PC-3 (cell line): Measurements from ENCODE around the gene GJB5. TPM values are rescaled to one million over a fixed set of nuclear protein-coding genes. Genes with fewer than 3 reads are reported as not detected.

Experiments
- ATAC-seq: fragments of 200-7000 bp; cut with Tn5 transposase; 2 replicates; pipeline ENCODE4 v1.9.1; 2020; ENCODE audit warnings: mild to moderate bottlenecking, moderate library complexity
- BruUV-seq: library from RNA; stranded (reverse); fragments of 400-500 nt; replicated peaks from 2 replicates; lab custom pipeline; 2021; lab: Mats Ljungman, UMichigan
- CTCF ChIA-PET: fragments of 300-600 bp; sonication (Branson Sonifier 250); formaldehyde crosslinking; loops from one replicate; lab custom pipeline; 2022; ENCODE audit warnings: antibody characterized with exemption; lab: Charles Lee
- POLR2A ChIA-PET: fragments of 300-600 bp; sonication (Branson Sonifier 250); formaldehyde crosslinking; loops from one replicate; lab custom pipeline; 2022; ENCODE audit warnings: antibody characterized with exemption; ENCODE audit not compliant: unreplicated experiment; lab: Charles Lee
- DNase-seq: peaks from one replicate; pipeline ENCODE4 v3.0.0-alpha.2; 2015
- H2AFZ ChIP-seq: fragments of 300-600 bp; sonication (generic); 2 replicates; pipeline ENCODE4 v1.6.0; 2016; ENCODE audit warnings: antibody characterized with exemption, low read length
- H3F3A ChIP-seq: fragments of 300-600 bp; sonication (generic); one replicate; pipeline ENCODE4 v1.6.0; 2017; ENCODE audit warnings: antibody characterized with exemption, low read length, control low read depth, mild to moderate bottlenecking; ENCODE audit not compliant: unreplicated experiment
- H3K27ac ChIP-seq: fragments of 300-600 bp; sonication (generic); 2 replicates; pipeline ENCODE4 v1.5.1; 2016; ENCODE audit warnings: mild to moderate bottlenecking, low read length
- H3K27me3 ChIP-seq: fragments of 300-600 bp; sonication (generic); 2 replicates; pipeline ENCODE4 v1.6.1; 2016; ENCODE audit warnings: low read length, mixed read lengths
- H3K36me3 ChIP-seq: fragments of 300-600 bp; sonication (generic); 2 replicates; pipeline ENCODE4 v1.6.1; 2016; ENCODE audit warnings: low read depth, mixed run types, low read length, mixed read lengths
- H3K4me1 ChIP-seq: fragments of 300-600 bp; sonication (generic); 2 replicates; pipeline ENCODE4 v1.5.1; 2016; ENCODE audit warnings: low read length; ENCODE audit not compliant: insufficient read depth
- H3K4me2 ChIP-seq: fragments of 300-600 bp; sonication (generic); 2 replicates; pipeline ENCODE4 v1.6.0; 2016; ENCODE audit warnings: low read length
- H3K4me3 ChIP-seq: fragments of 300-600 bp; sonication (generic); 2 replicates; pipeline ENCODE4 v1.5.1; 2016; ENCODE audit warnings: mild to moderate bottlenecking, low read length, mixed read lengths
- H3K79me2 ChIP-seq: fragments of 300-600 bp; sonication (generic); 2 replicates; pipeline ENCODE4 v1.6.1; 2017; ENCODE audit warnings: low read length, mixed read lengths
- H3K9ac ChIP-seq: fragments of 300-600 bp; sonication (generic); 2 replicates; pipeline ENCODE4 v1.6.0; 2016; ENCODE audit warnings: mild to moderate bottlenecking, low read length
- H3K9me2 ChIP-seq: fragments of 300-600 bp; sonication (generic); replicated peaks from 2 replicates; pipeline ENCODE4 v1.6.1; 2016; ENCODE audit warnings: mixed run types, low read length, mixed read lengths
- H3K9me3 ChIP-seq: fragments of 300-600 bp; sonication (generic); 2 replicates; pipeline ENCODE4 v1.6.1; 2016; ENCODE audit warnings: low read length, mixed read lengths
- H4K20me1 ChIP-seq: fragments of 300-600 bp; sonication (generic); 2 replicates; pipeline ENCODE4 v1.6.1; 2016; ENCODE audit warnings: low read length, mixed read lengths
- CTCF ChIP-seq: fragments of 300-600 bp; sonication (generic); conservative IDR thresholded peaks from 2 replicates; pipeline ENCODE4 v1.5.1; 2017; ENCODE audit warnings: antibody characterized with exemption, low read depth, mild to moderate bottlenecking, low read length
- EZH2 ChIP-seq: fragments of 300-600 bp; sonication (generic); IDR thresholded peaks from one replicate; pipeline ENCODE4 v1.6.1; 2017; ENCODE audit warnings: antibody characterized with exemption, mild to moderate bottlenecking, low read length; ENCODE audit not compliant: unreplicated experiment
- EZH2phosphoT487 ChIP-seq: fragments of 300-600 bp; sonication (generic); IDR thresholded peaks from 2 replicates; pipeline ENCODE4 v1.6.1; 2018; ENCODE audit warnings: mild to moderate bottlenecking, antibody characterized with exemption, low read length, borderline replicate concordance
- intact Hi-C: fragments of 100-400 bp; cut with micrococcal nuclease; formaldehyde crosslinking; loops from 2 replicates; pipeline ENCODE4 v1.9.0; 2023
- total RNA-seq: library from RNA; depleted of rRNA; stranded (reverse); fragments of >200 nt; gene quantifications from 2 replicates; pipeline ENCODE4 v1.2.3, GENCODE V29; 2014

Gene GJB5
- total RNA-seq, 1 experiment from 2014 or later = 7.2 TPM

GRCh38 chr1:34712007-34712688 lies 42.7 kb upstream of the GJB5 start:
- no peak for ATAC-seq
- no TSS peak for BruUV-seq
- no peak overlapping the region for H3K4me2 ChIP-seq
- intact Hi-C loops = no loop called here
- H3K79me2 ChIP-seq = no peaks in the 10 kb centered on the region
- ChIA-PET CTCF (no interaction called here), POLR2A (no interaction called here)
- no peak overlapping the region for H3K9ac ChIP-seq
- H3K4me1 ChIP-seq = no peaks in the 10 kb centered on the region
- no peak overlapping the region for H3K27ac ChIP-seq
- no peaks in the 10 kb centered on the region for H3K36me3 ChIP-seq
- TF ChIP-seq CTCF (no peak), EZH2 (no peak), EZH2phosphoT487 (no peak)
- no peaks in the 10 kb centered on the region for H3K9me3 ChIP-seq
- no peaks in the 10 kb centered on the region for H3K9me2 ChIP-seq
- DNase-seq = no peak
- H4K20me1 ChIP-seq = no peaks in the 10 kb centered on the region
- H3K27me3 ChIP-seq = peaks cover 25% of the 10 kb centered on the region; the same call in 1 of the 2 replicates
- H2AFZ ChIP-seq = no peak overlapping the region
- no peaks in the 10 kb centered on the region for H3F3A ChIP-seq
- H3K4me3 ChIP-seq = no peak overlapping the region

DNA sequence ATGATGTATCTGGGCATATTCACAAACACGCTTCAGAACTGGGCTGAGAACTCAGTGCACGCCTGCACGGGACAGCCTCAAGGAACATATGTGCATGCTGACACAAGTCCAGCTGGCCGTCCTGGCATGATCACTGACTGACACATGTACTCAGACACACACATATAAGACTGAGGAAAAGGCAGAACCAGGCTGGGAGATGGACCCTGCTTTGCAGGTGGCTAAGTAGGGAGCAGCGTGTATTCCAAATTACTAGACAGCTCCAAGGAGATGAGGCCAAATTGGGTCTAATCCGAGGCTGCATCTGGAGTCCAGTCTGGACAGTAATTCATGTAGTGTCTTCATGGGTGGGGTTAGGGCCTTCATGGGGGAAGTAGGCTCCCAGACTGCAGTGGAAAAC lies 41.4 kb upstream of the GJB5 start:
- POLR2A ChIA-PET = no interaction called here

More for the DNA sequence above, 41.4 kb upstream of the GJB5 start:
- H3F3A ChIP-seq = no peaks in the 10 kb centered on the region
- no peak overlapping the region for H3K9ac ChIP-seq
- H3K9me2 ChIP-seq = no peaks in the 10 kb centered on the region
- CTCF ChIA-PET = no interaction called here
- no peak for DNase-seq
- H3K9me3 ChIP-seq = no peaks in the 10 kb centered on the region
- H3K4me3 ChIP-seq = no peak overlapping the region
- no peak for ATAC-seq
- H3K4me2 ChIP-seq = no peak overlapping the region
- H3K4me1 ChIP-seq = no peaks in the 10 kb centered on the region
- H3K27me3 ChIP-seq = peaks cover 27% of the 10 kb centered on the region
- H2AFZ ChIP-seq = no peak overlapping the region
- no TSS peak for BruUV-seq
- no peaks in the 10 kb centered on the region for H3K36me3 ChIP-seq
- no peak for TF ChIP-seq EZH2
- TF ChIP-seq EZH2phosphoT487 = no peak
- no peak for TF ChIP-seq CTCF
- no peaks in the 10 kb centered on the region for H3K79me2 ChIP-seq
- H4K20me1 ChIP-seq = no peaks in the 10 kb centered on the region
- no peak overlapping the region for H3K27ac ChIP-seq
- intact Hi-C loops = no loop called here
